Natural killer cell (primary cell): Measurements from ENCODE around the gene RPE65. TPM values are rescaled to one million over a fixed set of nuclear protein-coding genes. Genes with fewer than 3 reads are reported as not detected.

Experiments
- ATAC-seq, 3 donors: fragments of 150-1000 bp in 2 of 3; fragments of 200-7000 bp in 1 of 3; cut with Tn5 transposase; 1 replicate in 1 of 3; 2 replicates in 2 of 3; pipeline ENCODE4 v1.10.0; 2021; ENCODE audit warnings: mild to moderate bottlenecking in 2 of 3, moderate library complexity in 2 of 3
- DNase-seq, 2 donors: peaks; one replicate each; pipeline versions ENCODE4 v3.0.0 to v3.0.0-alpha.2; 2013 to 2021; ENCODE audit warnings: mixed read lengths in 1 of 2
- H3K27ac ChIP-seq: one replicate; pipeline ENCODE4 v1.5.1; 2013; ENCODE audit warnings: mild to moderate bottlenecking, low read length
- H3K27me3 ChIP-seq: one replicate; pipeline ENCODE4 v1.6.1; 2013; ENCODE audit warnings: low read length; ENCODE audit not compliant: control insufficient read depth, insufficient read depth
- H3K36me3 ChIP-seq: one replicate; pipeline ENCODE4 v1.6.1; 2013; ENCODE audit warnings: low read length; ENCODE audit not compliant: control insufficient read depth, insufficient read depth
- H3K4me1 ChIP-seq: one replicate; pipeline ENCODE4 v1.6.1; 2013; ENCODE audit warnings: low read length; ENCODE audit not compliant: control insufficient read depth, insufficient read depth
- H3K4me3 ChIP-seq: one replicate; pipeline ENCODE4 v1.5.1; 2013; ENCODE audit warnings: low read length
- H3K9me3 ChIP-seq: one replicate; pipeline ENCODE4 v1.6.1; 2013; ENCODE audit warnings: low read length; ENCODE audit not compliant: control insufficient read depth, insufficient read depth
- H3K27ac Mint-ChIP-seq, 2 donors: one replicate each; pipeline ENCODE4 v1.8.0; 2022; ENCODE audit warnings: mild to moderate bottlenecking in 2 of 2, mixed read lengths in 2 of 2, moderate library complexity in 1 of 2
- H3K27me3 Mint-ChIP-seq, 2 donors: one replicate each; pipeline ENCODE4 v1.8.0; 2022; ENCODE audit warnings: low read depth in 2 of 2, mixed read lengths in 2 of 2
- H3K36me3 Mint-ChIP-seq: one replicate; pipeline ENCODE4 v1.8.0; 2022; ENCODE audit warnings: mixed read lengths
- H3K4me1 Mint-ChIP-seq, 2 donors: one replicate each; pipeline ENCODE4 v1.8.0; 2022; ENCODE audit warnings: mixed read lengths in 2 of 2
- H3K4me3 Mint-ChIP-seq: one replicate; pipeline ENCODE4 v1.8.0; 2022; ENCODE audit warnings: mild to moderate bottlenecking, moderate library complexity, mixed read lengths
- H3K9me3 Mint-ChIP-seq, 2 donors: one replicate each; pipeline ENCODE4 v1.8.0; 2022; ENCODE audit warnings: mixed read lengths in 2 of 2
- WGBS: methylation state at CpG from one replicate; pipeline ENCODE4 v1.1.7; 2013; ENCODE audit warnings: missing lambda C conversion rate; ENCODE audit not compliant: insufficient coverage; 5-methylcytosine and 5-hydroxymethylcytosine counted together
- intact Hi-C: fragments of 100-400 bp; cut with micrococcal nuclease; formaldehyde crosslinking; loops from one replicate; pipeline ENCODE4 v1.14.2; 2022
- total RNA-seq, 4 donors: library from RNA; stranded (reverse); fragments of 120-200 nt in 1 of 4; gene quantifications; one replicate each; pipeline versions ENCODE4 v1.2.3 to v1.2.4, GENCODE V29; 2013 to 2022
- TF ChIP-seq, protein P1 (sequence below): fragments of 200-600 bp; IDR thresholded peaks from one replicate; pipeline ENCODE4 v1.8.0; 2022; ENCODE audit warnings: antibody characterized with exemption

RPE65 gene
- total RNA-seq, 3 donors from 2014 or later (not counting 1 experiment from before 2014, with no cell fraction given), result not detected

DNA sequence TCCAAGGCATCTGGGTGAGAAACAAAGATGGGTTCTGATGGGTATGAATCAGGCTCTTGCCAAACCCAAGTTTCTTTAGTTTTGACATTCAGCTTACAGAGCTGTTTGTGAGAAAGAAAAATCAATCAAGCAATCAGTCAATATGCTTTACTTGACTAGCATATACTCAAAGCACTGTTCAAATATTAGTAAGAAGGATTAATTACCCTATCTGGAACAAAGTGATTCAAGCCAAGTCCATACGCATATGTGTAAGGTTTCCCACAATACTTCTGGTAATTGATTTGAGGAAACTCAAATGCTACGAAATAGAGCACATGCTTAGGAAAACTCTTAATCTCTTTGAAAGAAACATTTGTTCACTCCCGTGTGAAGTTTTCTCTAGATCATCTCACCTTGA, 18.7 kb downstream of the RPE65 start:
- 96% methylated on average over 3 of the region's 3 CpGs for WGBS
- DNase-seq (no peak), ATAC-seq (no peak)
- no peaks in the 10 kb centered on the region for H3K36me3 Mint-ChIP-seq
- no peak overlapping the region for H3K27ac Mint-ChIP-seq
- TF ChIP-seq, protein P1, sequence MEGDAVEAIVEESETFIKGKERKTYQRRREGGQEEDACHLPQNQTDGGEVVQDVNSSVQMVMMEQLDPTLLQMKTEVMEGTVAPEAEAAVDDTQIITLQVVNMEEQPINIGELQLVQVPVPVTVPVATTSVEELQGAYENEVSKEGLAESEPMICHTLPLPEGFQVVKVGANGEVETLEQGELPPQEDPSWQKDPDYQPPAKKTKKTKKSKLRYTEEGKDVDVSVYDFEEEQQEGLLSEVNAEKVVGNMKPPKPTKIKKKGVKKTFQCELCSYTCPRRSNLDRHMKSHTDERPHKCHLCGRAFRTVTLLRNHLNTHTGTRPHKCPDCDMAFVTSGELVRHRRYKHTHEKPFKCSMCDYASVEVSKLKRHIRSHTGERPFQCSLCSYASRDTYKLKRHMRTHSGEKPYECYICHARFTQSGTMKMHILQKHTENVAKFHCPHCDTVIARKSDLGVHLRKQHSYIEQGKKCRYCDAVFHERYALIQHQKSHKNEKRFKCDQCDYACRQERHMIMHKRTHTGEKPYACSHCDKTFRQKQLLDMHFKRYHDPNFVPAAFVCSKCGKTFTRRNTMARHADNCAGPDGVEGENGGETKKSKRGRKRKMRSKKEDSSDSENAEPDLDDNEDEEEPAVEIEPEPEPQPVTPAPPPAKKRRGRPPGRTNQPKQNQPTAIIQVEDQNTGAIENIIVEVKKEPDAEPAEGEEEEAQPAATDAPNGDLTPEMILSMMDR, result no peak
- Histone ChIP-seq H3K27ac (no peak overlapping the region), H3K4me1 (no peaks in the 10 kb centered on the region), H3K36me3 (no peaks in the 10 kb centered on the region), H3K27me3 (no peaks in the 10 kb centered on the region), H3K4me3 (no peak overlapping the region), H3K9me3 (no peaks in the 10 kb centered on the region)
- H3K9me3 Mint-ChIP-seq, result peaks cover 0 to 4% of the 10 kb centered on the region in 2 donors
- no peak overlapping the region for H3K4me3 Mint-ChIP-seq
- intact Hi-C loops, result no loop called here
- no peaks in the 10 kb centered on the region for H3K4me1 Mint-ChIP-seq
- no peaks in the 10 kb centered on the region for H3K27me3 Mint-ChIP-seq

DNA sequence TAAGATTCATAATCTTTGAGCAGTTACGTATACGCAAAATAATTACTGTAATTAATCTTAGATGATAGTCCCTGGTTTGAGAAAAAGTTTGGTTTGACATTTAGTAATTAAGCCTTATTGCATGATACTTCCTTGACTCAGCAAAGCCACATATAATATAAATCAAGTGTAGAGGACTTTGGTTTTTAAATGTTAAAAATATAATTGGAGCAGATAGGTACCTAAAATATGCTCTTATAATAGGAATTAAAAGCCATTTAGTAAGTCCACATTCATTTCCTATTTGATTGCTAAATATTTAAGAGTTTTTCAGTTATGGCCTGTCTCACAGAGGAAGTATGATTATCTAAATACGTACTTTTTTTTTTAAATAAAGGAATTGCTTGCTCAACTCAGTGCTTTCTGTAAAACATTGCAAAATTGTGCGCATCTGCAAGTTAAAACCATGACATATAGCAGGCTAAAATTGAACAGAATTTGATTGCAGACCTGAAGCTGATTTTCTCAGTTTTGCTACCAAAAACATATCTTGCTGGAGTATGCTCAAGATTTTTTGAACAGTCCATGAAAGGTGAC, 20.4 kb downstream of the RPE65 start:
- H3K36me3 Mint-ChIP-seq, result no peaks in the 10 kb centered on the region
- no peaks in the 10 kb centered on the region for H3K36me3 ChIP-seq
- ATAC-seq, result no peak
- no peaks in the 10 kb centered on the region for H3K4me1 ChIP-seq
- peaks cover 0 to 4% of the 10 kb centered on the region in 2 donors for H3K9me3 Mint-ChIP-seq
- WGBS, result 59% methylated on average over 2 of the region's 4 CpGs
- intact Hi-C loops, result no loop called here
- TF ChIP-seq, protein P1, result no peak
- no peak for DNase-seq
- H3K4me1 Mint-ChIP-seq, result no peaks in the 10 kb centered on the region
- H3K27ac ChIP-seq, result no peak overlapping the region
- H3K27me3 Mint-ChIP-seq, result no peaks in the 10 kb centered on the region
- no peak overlapping the region for H3K4me3 ChIP-seq
- no peak overlapping the region for H3K4me3 Mint-ChIP-seq
- H3K27me3 ChIP-seq, result no peaks in the 10 kb centered on the region
- no peak overlapping the region for H3K27ac Mint-ChIP-seq
- H3K9me3 ChIP-seq, result no peaks in the 10 kb centered on the region

DNA sequence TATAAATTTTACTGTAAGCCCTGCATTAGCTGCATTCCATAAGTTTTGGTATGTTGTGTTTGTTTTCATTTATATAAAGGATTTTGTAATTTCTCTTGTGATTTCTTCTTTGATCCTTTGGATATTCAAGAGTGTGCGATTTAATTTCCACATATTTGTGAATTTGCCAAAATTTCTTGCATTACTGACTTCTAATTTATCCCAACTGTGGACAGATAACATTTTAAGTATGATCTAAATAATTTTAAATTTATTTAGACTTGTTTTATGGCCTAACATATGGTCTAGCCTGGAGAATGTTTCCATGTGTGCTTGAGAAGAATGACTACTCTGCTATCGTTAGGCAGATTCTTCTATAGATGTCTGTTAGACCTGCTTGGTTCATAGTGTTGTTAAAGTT, 23.2 kb downstream of the RPE65 start:
- no peaks in the 10 kb centered on the region for H3K4me1 Mint-ChIP-seq
- Histone ChIP-seq H3K36me3 (no peaks in the 10 kb centered on the region), H3K4me3 (no peak overlapping the region), H3K27me3 (no peaks in the 10 kb centered on the region), H3K4me1 (no peaks in the 10 kb centered on the region), H3K27ac (no peak overlapping the region), H3K9me3 (no peaks in the 10 kb centered on the region)
- no peak overlapping the region for H3K4me3 Mint-ChIP-seq
- H3K27ac Mint-ChIP-seq, result no peak overlapping the region
- WGBS, result 89% methylated on average over 1 of the region's 2 CpGs
- no peaks in the 10 kb centered on the region for H3K36me3 Mint-ChIP-seq
- DNase-seq (no peak), ATAC-seq (no peak)
- intact Hi-C loops, result no loop called here
- TF ChIP-seq, protein P1, result no peak
- no peaks in the 10 kb centered on the region for H3K27me3 Mint-ChIP-seq
- H3K9me3 Mint-ChIP-seq, result peaks cover 2 to 5% of the 10 kb centered on the region in 2 donors

DNA sequence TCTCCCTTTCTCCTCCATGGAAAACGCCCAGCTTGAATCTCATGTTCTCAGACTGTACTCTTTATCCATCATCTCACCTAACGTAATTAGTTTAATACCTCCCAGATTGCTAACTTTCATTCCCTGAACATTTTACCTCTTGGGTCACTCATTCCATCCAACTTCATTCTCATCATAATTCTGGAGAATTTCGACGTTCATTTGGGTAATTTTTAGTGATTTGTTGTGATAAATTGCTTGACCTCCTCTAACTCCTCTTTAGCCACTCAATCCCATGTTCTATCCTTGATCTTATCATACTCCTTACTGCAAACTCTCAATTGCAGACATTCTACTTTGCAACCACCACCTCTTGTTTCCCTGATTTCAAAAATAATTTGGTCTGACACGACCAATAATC, 28.4 kb downstream of the RPE65 start:
- DNase-seq (no peak), ATAC-seq (no peak)
- WGBS, result 77% methylated on average over 3 of the region's 5 CpGs
- Histone ChIP-seq H3K4me3 (no peak overlapping the region), H3K27ac (no peak overlapping the region), H3K36me3 (no peaks in the 10 kb centered on the region), H3K9me3 (no peaks in the 10 kb centered on the region), H3K4me1 (no peaks in the 10 kb centered on the region), H3K27me3 (no peaks in the 10 kb centered on the region)
- Mint-ChIP-seq H3K4me3 (no peak overlapping the region), H3K27me3 (peaks cover 0 to 2% of the 10 kb centered on the region in 2 donors), H3K9me3 (peaks cover 6 to 7% of the 10 kb centered on the region in 2 donors), H3K36me3 (no peaks in the 10 kb centered on the region), H3K4me1 (no peaks in the 10 kb centered on the region), H3K27ac (no peak overlapping the region)
- TF ChIP-seq, protein P1, result no peak
- intact Hi-C loops, result no loop called here
